Activated CD4-positive, alpha-beta T cell treated with anti-CD3 and anti-CD28 coated beads, Interleukin-2, amount 50 U/mL, for 16 hours (primary cell): ENCODE results near the gene ZNF516.
"Not testable (repeated sequence)": the region's sequence is repeated elsewhere in the genome, so short reads cannot be mapped to it uniquely, and the experiment has no call there.

ENCODE experiments used
- DNase-seq: peaks from one replicate; pipeline ENCODE4 v3.0.0-alpha.2; 2020

Gene ZNF516

DNA sequence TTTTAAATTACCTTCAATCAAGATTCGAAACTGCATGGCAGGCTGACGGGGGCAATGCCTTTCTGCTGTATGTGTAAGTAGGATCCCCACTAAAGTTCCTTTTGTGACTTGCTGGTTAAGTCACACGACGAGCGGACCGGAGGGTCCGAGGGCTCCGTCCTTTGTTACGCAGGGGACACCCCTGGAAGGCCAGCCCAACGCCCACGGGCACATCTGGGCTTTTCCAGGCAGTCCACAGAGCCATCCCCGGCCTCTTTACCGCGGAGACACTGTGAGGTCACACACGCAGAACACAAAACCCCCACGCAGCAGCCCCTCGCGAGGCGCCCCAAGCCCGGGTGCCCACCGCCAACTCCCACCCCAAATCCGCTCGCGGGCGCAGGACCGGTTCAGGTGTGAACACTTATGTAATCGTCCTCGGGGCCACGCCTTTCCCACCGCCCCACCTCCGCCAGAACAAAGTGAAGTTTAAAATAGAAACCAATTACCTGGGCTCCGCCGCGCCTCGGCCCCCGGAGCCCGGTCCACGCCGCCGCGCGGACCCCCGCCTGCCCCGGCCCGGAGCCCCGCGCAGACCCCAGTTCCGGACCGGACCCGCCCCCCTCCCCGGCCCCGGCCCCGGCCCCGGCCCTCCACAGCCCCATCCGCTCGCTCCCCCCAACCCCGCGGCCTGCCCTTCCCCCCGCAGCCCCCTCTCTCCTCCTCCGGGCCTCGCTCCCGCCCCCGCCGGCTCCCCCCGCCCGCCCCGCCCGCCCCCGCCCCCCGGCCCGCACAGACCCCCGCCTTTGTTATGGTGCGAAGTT is 4.2 kb downstream of the ZNF516 start:
- DNase-seq = no peak

DNA sequence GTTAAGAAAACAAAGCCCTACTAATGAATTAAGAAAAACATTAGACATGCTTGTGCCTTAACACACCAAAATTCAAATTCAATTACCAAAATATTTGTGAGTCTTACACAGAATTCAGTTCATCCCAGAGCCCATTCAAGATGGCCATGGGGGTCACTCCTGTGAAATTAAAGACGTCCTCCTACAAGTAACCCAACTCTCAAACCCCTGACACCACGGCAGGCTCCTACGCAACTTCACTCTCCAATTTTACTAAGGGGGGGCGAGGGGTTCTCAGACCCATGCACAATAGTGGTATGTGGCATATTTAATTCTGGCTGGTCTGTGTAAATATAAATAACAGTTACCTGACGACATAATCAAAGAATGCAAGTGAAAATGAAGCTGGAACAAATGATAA is 5.0 kb downstream of the ZNF516 start:
- DNase-seq = no peak

DNA sequence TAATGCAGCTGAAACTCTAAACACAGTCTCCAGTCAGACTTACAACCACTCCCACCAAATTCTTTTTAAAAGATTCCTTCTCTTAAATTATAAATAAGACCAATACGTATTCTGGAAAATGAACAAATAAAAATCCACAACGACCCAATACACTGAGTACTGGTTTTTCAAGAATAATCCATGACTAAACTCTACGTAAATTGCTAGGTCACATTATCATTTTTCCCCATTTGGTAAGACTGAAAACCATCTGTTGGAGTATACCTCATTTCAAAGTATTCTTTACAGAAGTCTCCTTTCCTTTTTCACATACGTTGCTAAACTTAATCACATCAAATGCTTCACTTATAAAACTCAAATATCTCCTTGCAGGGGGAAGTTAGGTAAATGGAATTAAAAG is 6.0 kb downstream of the ZNF516 start:
- DNase-seq = no peak

DNA sequence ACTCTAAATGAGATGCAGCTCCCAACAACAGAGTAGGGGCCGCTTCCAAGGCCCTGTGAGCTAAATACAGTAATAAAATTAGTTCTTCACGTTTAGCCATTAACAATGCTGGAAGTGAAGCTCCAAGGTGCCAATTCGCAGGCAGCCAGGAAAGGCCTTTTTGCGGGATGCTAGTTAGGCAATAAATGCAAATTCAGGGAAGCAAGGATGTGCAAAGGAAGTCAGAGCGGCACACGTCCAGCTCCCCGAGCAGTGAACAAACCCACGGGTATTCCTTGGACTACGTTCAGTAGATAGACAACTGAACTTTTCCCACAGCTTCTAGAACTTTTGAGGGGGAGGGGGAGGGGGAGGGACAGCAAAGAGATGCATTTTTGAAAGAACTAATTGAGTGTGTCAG is 6.9 kb downstream of the ZNF516 start:
- no peak for DNase-seq

DNA sequence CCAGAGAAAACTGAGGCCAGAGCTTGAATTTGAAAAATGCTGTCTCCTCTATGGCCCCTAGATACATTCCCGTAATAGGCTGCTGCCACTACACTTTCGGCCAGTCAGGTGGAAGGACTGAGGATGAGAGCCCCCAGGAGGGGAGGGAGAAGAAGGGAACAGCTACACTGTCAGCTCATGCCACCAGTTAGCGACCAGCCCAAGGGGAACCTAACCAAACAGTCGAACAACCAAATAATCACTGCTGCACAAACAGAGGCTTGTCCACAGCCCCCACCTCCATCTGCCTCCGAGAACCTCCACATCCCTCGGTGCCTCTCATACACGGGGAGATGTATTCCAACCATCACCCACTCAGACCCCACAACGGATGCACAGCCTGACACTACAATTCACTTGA is 7.3 kb downstream of the ZNF516 start:
- DNase-seq = no peak

DNA sequence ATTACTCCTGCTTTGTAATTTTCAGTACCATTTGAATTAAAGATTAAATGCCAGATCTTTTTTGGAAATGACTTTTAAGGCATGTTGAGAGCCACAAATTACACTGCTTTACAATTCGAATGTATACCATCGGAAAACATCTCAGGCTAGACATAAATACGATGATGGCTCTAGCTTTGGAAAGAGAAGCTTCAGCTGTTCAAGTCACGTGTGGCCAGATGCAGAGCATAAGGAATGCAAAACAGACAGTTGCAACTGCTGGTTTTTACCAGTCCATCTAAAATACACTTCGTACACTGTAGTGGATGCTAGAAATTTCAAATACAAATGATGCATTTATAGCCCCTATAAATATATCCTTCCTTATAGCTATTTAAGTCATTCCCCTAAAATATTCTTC is 8.0 kb downstream of the ZNF516 start:
- DNase-seq = no peak

DNA sequence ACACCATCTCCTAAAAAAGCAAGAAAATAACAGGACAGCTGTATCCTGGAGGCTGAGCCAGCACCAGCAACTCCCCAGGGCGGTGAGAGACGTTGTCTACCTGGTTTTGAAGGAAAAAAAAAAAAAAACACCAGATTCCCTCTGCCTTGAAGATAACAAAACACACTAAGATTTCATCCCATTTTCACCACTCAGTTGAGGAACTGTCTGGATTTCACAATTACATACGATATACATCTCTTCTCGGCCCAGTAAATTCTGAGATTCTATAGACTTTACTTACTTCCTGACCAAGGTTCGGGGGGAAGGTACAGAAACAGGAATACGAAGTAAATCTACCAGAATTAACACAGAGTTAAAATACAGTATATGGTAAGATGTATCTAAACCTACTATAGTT is 8.5 kb downstream of the ZNF516 start:
- no peak for DNase-seq

DNA sequence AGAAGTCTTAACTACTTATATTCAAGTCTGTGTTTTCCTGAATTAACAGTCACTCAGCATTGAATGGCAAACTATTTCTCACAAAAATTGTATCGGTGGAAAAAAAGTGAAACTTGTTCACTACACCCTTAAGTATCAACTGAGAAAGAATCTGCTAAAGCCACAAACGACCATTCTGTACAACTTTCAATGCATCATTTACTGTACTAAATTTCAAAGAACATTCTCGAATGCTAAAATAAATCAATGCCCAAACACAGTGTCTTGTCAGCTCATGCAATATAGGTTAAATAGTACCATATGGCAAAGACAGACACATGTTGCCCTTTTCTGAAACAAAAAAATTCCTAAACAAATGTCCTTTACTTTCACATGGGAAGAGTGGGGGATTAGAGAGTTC is 9.0 kb downstream of the ZNF516 start:
- no peak for DNase-seq

DNA sequence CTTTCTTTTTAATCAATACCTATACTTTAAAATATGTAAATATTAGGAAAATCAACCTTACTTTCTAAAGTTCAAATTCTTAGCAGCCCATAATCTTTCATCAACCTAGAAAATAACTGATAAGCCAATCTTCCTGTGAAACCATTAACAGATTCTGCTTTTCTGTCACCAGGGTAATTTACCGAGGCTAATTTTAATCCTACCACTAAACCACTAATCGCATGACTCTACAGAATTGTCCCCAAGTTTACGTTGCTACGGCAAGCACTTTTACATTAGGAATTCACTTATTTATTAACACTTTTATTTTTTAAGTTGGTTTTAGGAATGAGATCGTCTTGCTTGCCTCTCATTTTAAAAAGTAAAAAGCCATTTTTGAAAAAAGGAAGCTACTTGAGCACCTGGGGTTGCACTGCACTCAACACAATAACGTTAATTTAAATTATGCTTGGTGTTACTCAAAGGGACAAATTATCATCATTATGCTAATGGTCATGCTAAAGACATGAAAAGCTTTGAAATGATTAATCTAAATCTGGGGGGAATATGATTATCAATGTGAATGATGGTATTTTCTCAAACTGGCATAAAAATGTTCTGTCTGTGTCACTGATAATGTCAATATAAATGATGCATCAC is 10.2 kb downstream of the ZNF516 start:
- DNase-seq = no peak

DNA sequence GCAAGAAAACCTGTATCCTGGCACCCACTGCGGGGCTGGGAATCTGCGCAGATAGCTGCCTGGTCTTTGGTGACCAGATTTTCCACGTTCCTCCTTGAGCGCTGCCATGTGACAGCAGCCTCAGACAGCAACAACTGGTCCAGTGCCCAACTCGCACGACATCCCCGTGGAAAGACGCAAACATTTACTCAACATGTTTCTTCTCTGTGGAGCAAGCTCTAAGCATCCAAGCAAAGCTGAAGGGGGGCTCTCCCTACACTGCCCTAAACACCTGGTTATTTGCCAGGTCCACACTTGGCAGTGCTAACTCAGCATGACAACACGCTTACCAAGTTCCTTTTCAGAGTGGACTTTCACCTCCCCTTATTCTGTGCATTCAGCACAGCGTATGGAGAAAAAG is 11.3 kb downstream of the ZNF516 start:
- no peak for DNase-seq

DNA sequence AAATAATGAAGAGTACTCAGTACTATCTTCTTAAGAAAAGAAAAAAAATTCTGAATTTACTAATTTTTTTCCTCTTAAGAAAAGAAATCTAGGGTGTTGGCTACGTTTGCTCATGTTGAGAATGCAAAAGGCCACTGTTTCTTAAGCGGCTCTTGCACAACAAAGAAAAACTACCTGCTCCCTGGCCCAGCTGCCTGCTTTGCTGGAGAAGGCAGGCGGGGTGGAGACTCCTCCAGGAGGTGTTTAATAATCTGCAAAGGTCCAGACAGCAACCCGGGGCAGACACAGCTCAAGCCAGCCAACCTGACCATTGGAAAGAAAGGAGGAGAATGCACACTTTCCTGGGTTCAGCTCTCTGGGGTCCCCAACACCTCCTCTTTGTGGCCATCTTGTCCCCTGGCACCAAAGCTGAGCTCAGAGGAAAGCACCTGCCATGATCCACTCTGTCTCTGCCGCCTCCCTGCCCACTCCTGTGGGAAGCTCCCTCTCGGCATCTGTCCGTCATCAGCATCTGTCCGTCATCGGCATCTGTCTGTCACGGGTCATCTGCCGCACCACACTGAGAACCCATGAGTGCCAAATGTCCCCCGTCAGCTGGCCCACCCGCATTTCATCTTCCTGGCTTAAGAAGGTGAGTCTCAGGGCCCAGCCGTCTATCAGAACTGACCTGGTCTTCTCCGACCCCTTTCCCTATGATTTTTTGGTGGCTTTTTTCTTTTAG is 11.9 kb downstream of the ZNF516 start:
- no peak for DNase-seq

DNA sequence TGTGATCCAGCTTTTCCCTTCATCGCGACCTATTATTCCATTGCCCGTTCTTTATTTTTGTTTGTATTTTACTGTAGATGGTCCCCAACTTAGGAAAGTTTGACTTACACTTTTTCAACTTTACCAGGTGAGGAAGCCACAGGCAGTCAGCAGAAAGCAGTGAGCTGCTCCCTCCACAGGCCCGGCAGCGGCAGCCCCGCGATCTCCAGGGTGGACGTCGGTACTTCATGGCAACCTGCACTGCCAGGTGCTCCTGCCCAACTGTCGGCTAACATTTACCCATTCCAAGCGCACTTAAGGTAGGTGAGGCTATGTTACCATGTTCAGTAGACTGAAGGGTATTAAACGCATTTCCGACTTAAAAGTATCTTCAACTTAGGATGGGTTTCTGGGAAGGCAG is 12.8 kb downstream of the ZNF516 start:
- DNase-seq = no peak

DNA sequence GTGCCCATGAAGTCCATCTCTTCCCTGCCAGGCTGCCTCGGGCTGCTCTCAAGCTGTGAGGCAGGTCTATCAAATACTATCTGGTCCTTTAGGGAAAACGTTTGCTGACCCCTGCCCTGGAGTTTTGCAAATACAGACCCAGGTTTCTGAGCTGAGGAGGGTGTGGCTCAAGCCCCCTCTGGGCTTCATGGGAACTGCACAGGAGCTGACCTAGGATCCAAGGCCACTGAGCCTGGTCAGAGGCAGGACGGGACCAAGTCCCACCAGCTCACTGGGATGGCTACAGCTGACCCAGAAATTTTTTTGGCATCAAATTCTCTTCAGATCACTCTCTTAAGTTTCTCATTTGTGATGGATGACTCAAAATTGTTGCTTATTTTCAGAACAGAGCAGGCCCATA is 14.1 kb downstream of the ZNF516 start:
- DNase-seq = no peak

DNA sequence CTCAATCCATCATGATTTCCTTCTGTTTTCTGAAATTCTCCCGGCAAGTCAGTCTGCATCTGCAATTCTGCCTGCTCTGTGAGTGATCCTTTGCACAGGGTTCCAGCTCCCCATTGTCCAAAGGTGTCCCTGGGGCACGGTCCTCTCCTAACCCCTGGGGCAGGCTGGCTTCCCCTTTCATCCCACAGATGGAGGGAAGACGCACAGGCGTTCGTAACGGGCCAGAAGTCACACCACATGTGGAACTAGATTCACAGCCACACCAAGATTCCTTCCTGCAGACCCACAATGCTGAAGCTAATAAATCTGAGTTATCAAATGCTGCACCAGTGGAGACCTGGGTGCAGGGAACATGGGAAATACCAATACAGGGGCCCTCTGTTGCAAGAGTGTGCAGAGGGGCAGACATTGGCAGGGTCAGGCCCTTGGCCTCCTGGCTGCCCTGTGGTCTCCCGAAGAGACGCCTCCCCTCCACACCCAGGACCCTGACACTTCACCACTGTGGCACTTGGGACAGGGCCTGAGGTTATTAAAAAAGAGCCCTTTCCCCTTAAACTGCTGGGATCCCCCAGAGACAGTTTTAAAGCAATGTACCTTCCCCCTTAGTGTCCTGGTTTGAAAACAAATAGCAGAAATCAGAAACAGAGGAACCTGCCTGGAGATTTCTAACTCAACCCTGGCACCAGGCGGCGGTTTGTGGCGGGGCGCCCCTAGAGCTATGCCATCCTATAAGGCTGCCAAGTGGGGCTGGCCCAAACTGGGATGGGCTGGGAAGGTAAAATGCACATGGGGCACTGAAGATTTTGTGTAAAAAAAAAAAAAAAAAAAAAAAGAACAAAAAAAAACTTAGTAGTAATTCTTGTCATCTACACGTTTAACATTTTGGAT is 15.4 kb downstream of the ZNF516 start:
- no peak for DNase-seq

DNA sequence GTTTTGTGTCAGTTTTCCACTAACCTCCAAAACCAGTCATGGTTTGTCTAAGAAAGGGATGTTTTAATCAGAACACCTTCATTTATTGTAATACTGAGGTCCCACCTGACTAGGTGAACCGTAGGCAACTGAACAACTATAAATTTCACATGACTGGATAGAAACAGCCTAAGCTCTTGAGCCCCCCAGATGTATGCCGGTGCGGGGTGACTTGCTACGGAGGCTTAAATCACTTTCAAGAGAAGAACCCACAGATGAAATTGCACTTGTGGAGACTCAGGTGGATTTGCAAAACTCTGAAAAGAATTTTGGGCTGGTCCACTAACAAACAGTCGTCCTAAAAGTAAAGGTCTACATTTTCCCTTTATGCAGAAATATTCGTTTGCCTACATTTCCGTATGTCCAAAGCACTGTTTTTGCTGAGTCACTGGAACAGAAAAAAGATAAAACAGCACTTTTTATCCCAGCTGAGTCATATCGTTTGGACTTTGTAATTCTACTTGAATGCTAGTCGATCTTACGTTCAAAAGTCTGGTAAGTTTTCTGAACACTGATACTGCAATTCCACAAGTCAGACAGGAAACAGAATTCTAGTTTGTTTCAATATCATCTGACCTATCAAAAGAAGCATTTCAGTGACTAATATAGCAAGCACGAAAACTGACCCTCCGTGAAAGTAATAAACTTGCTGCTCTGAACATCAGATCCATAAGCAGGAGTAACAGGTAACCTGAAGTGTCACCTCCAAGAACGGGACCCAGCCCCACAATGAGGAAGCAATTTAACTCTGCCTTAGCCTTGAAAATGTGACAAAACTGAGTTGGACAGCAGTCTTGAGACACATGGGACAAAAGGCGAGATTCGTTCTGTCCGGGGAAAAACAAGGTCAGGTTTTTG is 18.1 kb downstream of the ZNF516 start:
- no peak for DNase-seq

DNA sequence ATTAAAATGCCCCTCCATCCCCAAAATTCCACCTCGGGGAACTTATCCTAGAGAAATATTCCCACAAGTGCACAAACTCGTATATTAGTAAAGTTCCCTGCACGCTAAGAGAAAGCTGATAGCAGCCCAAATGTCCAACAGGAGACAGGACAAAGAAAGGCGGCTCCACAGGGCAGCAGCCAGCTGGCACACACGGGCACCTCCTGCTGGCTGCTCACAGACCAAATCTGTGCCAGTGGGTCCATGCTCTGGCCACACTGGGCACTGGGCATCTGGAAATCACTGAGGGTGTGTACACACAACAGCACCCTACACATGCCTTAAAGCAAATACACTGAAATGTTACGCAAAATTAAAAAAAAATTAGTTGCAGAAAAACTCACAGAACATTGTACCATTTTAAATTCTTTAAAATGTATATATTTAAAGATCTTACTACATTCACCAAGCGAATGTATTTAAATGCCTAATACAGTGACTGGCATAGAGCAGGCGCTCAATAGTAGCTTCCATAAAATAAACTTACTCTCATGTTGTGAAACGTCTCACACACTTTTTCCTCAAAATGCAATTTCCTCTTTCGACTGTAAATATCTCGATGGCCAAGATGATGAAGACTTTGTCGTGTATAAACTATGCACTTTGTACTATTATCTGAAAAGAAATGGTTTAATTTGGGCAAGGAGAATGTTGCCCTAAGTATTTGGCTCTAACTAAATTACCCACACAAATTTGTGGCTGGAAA is 19.4 kb downstream of the ZNF516 start:
- DNase-seq = no peak

DNA sequence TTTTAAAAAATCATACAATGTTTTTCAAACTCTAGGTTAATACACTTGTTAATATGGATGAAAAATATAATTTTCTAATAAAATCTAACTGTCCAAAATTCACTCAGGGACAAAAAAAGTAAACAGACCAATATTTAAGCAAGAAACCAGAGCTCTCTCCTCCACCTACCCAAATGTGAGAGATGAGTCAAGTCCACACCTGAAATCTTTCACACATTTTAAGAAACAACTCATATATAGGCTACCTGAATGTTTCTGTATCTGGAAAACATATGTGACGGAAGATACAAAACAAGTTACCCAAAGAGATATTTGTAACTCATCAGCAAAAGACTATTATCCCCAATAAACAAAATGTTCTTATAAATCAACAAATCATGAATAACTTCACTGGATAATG is 20.2 kb downstream of the ZNF516 start:
- no peak for DNase-seq

DNA sequence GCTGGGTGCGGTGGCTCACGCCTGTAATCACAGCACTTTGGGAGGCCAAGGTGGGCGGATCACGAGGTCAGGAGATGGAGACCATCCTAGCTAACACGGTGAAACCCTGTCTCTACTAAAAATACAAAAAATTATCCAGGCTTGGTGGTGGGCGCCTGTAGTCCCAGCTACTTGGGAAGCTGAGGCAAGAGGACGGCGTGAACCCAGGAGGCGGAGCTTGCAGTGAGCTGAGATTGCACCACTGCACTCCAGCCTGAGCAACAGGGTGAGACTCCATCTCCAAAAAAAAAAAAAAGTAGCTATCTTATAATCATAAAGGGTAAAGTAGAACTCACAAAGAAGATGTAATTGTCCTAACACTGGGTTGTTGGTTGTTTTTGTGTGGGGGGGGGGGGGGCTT is 21.5 kb downstream of the ZNF516 start:
- not testable (repeated sequence) for DNase-seq

DNA sequence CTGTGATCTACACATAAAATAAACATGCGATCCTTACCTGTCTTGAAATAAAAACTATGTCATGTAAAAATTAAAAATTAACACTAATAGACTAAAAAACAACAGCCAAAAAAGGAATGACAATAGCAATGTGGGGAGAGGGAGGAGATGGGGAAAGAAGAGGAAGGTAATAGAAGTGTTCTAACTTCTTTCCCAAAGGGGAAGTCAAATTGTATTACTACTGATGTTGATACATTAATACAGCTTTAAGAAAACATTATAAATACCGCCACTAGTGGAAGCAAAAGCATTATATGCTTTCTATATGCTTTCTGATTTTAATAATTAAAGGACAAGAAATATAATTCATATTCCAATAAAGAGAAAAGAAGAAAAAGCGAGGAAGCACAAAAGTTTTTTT is 22.2 kb downstream of the ZNF516 start:
- no peak for DNase-seq

DNA sequence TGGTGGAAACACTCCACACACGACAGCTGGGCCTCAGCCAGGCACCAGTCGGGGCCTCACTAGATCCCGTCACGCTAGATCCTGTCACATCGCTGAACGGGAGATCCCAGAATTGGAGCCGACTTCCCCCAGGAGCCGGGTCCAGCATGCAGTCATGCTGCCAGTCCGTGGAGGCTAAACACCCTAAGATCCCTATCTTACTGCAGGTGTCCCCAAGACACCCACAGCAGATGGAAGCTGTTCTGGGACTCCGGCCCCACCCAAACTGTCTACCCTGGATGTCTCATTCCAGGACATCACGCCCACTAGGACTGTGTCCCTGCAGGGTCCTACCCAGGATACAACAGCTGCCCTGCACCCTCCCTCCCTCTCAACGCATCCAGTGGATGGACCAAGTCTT is 23.4 kb downstream of the ZNF516 start:
- no peak for DNase-seq
